ENCODE measurements around the gene MAN1A1.
A peak's percentile ranks its signal among the peaks of the same experiment; 100 is the strongest.

- TF ChIP-seq POLR2A (IDR thresholded peaks at IDR 0.05): no peak
- peak in 1 of 7 experiments; percentile 21 for TF ChIP-seq CTCF (IDR thresholded peaks at IDR 0.05)
Observed at GRCh38 chr6:119344306-119344705, 5.3 kb downstream of the MAN1A1 start.

All from body of pancreas (tissue), 4 donors.